ENCODE data around the gene FFAR2. TPM values are rescaled to one million over a fixed set of nuclear protein-coding genes. Genes with fewer than 3 reads are reported as not detected.
"Not testable (repeated sequence)": the region's sequence is repeated elsewhere in the genome, so short reads cannot be mapped to it uniquely, and the experiment has no call there.

FFAR2 gene
- 4.5 TPM for total RNA-seq

DNA sequence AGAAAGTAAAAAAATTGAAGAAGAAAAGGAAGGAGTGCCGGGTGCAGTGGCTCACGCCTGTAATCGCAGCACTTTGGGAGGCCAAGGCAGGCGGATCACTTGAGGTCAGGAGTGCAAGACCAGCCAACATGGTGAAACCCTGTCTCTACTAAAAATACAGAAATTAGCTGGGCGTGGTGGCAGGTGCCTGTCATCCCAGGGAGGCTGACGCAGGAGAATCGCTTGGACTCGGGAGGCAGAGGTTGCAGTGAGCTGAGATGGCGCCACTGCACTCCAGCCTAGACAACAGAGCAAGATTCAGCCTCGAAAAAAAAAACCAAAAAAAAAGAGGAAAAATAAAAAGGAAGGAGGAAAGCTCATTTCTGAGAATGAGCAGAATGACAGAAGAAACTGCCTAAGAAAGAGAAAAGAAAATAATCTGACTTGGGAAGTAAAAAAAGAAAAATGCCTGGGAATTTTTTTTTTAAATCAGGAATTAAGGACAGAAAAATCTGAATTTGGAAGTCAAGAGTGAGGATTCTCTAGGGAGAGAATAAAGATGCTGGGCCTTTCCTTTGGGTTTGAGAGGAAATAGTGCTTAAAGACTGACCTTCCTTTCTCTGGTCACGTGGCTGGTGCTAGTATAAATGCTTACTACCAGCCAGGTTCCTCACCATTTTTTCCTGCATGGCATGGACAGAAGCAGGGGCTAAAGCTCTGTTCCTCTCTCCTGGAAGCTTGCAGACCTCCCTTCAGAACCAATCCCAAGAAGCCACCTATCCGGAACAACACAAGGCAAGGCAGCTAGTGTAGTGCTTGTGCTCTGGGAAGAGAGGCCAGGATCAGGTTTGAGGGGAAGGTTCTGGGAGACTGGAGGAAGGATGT lies at the start of gene FFAR2:
Gene FFAR2 (plus strand): TSS at position 652 of the 864 bp plus-strand sequence. CDS start 1,458 bp downstream, outside the sequence.
- intact Hi-C loops (cut with DNase I): no loop called here
- ATAC-seq: no peak
- DNase-seq (ENCODE audit: low spot score): no peak

DNA sequence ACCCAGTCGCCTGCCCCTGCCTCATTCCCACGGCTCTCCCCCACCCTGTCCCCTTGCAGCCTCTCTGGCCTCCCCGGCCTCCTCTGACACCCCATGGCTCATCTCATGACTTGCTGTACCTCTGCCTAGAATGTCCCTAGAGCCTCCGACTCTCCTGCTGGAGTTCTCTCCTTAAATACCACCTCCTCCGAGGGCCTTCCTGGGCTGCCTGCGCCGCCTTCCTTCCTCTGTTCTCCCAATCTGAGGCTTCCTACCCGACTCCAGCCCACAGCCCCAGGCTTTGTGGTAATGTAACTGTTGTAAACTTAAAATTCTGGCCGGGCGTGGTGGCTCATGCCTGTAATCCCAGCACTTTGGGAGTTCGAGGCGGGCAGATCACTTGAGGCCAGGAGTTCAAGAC lies 49.5 kb upstream of the FFAR2 start:
- no peak for ATAC-seq

GRCh38 chr19:35399231-35399630 lies 48.8 kb upstream of the FFAR2 start:
- intact Hi-C loops (cut with DNase I): no loop called here
- DNase-seq (ENCODE audit: low spot score) (no peak), ATAC-seq (no peak)

More for the DNA sequence above, 49.5 kb upstream of the FFAR2 start:
- DNase-seq (ENCODE audit: low spot score): no peak
- intact Hi-C loops (cut with DNase I): no loop called here

GRCh38 chr19:35399948-35400772 lies 47.9 kb upstream of the FFAR2 start:
- no peak for DNase-seq (ENCODE audit: low spot score)

GRCh38 chr19:35400773-35401100 lies 47.3 kb upstream of the FFAR2 start:
- no peak for DNase-seq (ENCODE audit: low spot score)
- intact Hi-C loops (cut with DNase I): no loop called here
- no peak for ATAC-seq

More at GRCh38 chr19:35399948-35400772, 47.9 kb upstream of the FFAR2 start:
- no peak for ATAC-seq
- intact Hi-C loops (cut with DNase I): no loop called here

DNA sequence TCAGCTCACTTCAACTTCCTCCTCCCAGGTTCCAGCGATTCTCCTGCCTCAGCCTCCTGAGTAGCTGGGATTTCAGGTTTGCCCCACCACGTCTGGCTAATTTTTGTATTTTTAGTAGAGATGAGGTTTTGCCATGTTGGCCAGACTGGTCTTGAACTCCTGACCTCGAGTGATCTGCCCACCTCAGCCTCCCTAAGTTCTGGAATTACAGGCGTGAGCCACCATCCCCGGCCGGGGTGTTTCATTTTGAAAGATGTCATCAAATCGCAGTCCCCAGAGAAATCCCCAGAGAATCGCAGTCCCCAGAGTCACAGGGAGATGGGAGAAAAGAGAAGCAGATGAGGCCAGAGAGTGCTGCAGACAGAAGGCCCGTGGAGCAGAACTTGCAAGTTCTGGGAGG lies 46.6 kb upstream of the FFAR2 start:
- DNase-seq (ENCODE audit: low spot score); intact Hi-C loops (cut with DNase I); ATAC-seq: not testable (repeated sequence)

DNA sequence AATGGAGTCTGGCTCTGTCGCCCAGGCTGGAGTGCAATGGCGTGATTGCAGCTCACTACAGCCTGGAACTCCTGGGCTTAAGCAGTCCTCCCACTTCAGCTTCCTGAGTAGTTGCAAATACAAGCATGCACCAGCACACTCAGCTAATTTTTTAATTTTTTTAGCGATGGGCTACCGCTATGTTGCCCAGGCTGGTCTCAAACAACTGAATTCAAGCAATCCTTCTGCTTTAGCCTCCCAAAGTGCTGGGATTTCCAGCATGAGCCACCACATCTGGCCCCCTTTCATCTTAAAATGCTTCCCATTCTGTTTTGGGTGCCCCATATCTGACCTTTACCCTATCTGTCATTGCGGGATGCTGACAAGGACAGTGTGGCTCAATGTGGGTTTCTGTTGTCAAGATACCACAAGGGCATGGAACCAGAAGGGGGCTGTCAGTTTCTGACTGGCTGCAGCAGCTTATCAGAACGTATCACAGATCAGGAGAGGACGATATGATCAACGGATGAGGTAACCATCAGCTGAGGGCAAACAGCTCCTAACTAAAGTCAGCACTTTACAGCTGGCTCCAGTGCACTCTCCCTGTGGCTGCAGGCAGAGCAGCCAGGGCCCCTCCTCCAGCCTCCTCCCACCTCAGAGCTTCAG lies 44.8 kb upstream of the FFAR2 start:
- ATAC-seq (no peak), DNase-seq (ENCODE audit: low spot score) (no peak)
- intact Hi-C loops (cut with DNase I): no loop called here

- ATAC-seq (no peak), DNase-seq (ENCODE audit: low spot score) (no peak)
- intact Hi-C loops (cut with DNase I): no loop called here
These were observed 43.0 kb upstream of the FFAR2 start for GRCh38 chr19:35404879-35405622.

DNA sequence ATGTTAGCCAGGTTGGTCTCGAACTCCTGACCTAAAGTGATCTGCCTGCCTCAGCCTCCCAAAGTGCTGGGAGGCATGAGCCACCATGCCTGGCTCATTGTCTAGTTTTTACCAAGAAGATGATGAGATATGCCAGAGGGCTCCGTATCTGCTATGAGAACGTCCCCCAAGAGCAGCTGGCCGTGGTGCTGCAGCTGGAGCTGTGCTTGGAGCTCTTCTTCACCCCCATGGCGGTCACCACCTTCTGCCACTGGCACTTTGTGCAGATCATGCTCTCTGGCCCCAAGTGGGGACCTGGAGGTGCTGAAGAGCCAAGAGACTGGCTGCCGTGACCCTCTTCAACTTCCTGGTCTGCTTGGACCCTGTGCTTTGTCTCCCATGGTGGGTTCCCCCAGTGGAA lies 40.4 kb upstream of the FFAR2 start:
- DNase-seq (ENCODE audit: low spot score): no peak
- intact Hi-C loops (cut with DNase I): no loop called here

GRCh38 chr19:35408284-35409171 lies 39.5 kb upstream of the FFAR2 start:
- ATAC-seq: no peak
- no peak for DNase-seq (ENCODE audit: low spot score)
- intact Hi-C loops (cut with DNase I): no loop called here

More for the DNA sequence above, 40.4 kb upstream of the FFAR2 start:
- ATAC-seq: no peak

GRCh38 chr19:35409191-35409590 lies 38.9 kb upstream of the FFAR2 start:
- intact Hi-C loops (cut with DNase I): no loop called here
- DNase-seq (ENCODE audit: low spot score): no peak
- ATAC-seq: no peak

DNA sequence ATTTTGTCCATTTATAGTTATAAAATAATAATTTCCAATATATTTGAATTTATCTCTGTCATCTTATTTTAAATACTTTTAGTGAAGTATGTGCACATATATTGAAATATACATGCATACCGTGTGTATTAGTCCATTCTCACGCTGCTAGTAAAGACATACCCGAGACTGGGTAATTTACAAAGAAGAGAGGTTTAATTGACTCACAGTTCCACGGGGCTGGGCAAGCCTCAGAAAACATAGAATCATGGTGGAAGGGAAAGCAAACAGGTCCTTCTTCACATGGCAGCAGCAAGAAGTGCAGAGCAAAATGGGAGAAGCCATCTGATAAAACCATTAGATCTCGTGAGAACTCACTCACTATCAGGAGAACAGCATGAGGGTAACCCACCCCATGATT lies 37.6 kb upstream of the FFAR2 start:
- DNase-seq (ENCODE audit: low spot score): no peak
- no peak for ATAC-seq
- intact Hi-C loops (cut with DNase I): no loop called here

DNA sequence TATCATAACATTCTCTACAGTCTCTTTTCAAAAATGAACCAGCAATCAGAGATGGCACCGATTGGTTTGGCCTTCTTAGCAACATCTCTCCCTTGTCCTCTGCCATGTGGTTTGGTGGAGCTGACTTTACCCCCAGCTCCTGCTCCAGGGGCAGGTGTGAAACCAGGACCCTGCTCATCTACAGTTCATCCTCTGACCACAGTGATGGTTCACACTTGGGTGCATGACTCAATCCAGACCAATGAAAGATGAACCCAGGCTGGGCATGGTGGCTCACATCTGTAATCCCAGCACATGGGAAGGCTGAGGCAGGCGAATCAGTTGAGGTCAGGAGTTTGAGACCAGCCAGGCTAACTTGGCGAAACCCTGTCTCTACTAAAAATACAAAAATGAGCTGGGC lies 33.6 kb upstream of the FFAR2 start:
- intact Hi-C loops (cut with DNase I): no loop called here
- no peak for ATAC-seq
- no peak for DNase-seq (ENCODE audit: low spot score)

DNA sequence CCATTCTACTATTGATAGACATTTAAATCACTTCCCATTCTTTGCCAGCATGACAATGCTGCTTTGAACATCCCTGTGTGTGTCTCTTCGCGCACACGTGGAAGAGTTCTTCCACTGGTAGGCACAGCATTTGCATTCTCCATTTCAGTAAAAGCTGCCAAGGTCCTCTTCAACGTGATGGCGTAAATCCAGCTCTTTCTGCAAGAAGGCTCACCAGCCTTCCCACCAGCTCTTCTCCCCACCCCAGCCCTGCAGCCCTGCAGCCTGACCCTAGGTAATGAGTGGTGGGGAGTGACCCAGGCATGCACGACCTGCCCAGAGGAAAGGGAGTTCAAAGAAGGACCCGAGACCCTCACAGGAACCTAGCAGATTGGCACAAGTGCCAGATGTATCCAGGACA lies 31.7 kb upstream of the FFAR2 start:
- no peak for DNase-seq (ENCODE audit: low spot score)
- no peak for ATAC-seq
- intact Hi-C loops (cut with DNase I): no loop called here

GRCh38 chr19:35417278-35417677 lies 30.8 kb upstream of the FFAR2 start:
- intact Hi-C loops (cut with DNase I): no loop called here
- DNase-seq (ENCODE audit: low spot score) (no peak), ATAC-seq (no peak)

DNA sequence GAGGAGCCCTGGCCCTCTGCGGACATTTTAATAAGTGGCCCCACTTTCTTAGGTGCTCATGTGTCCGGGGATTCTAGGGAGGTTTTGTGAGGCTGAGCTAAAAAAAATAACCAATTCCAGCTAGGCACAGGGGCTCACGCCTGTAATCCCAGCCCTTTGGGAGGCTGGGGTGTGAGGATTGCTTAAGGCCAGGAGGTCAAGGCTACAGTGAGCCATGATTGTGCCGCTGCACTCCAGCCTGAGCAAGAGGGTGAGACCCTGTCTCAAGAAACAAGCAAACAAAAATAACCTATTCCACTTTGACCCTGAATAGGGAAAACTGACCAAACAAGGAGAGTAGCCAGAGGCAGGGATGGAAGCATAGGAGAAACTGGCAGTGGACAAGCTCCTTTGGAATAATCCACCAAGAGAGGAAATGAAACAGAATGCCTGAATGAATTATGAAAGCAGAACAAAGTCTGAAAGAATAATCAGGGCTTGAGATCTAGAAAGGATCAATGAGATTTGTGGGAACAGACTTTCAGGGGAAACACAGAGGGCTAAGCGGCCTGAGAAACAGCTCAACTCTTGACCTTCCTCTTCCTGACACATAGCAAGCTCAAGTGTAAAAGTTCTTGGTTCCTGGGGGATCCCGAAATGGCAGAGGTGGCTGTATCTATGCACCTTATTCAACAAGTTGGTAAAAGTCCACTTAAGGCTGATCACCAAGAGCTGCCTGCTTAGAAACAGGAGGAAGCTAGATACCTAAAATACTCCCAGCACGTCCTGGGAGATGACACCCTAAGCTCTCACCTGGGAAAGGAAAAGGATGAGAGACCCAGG lies 30.1 kb upstream of the FFAR2 start:
- ATAC-seq (no peak), DNase-seq (ENCODE audit: low spot score) (no peak)
- intact Hi-C loops (cut with DNase I): no loop called here

GRCh38 chr19:35419046-35419445 lies 29.0 kb upstream of the FFAR2 start:
- DNase-seq (ENCODE audit: low spot score) (no peak), ATAC-seq (no peak)
- intact Hi-C loops (cut with DNase I): no loop called here

Measured in sciatic nerve (tissue), 2 donors.